NCI-H2196 (cell line): ENCODE data around the gene CAMSAP1.

Experiments used
- DNase-seq: peaks from one replicate; lab custom pipeline; 2025; ENCODE audit not compliant: unreplicated experiment; lab: John Stamatoyannopoulos, UW

The CAMSAP1 gene

GRCh38 chr9:135883410-135884089 is 23.8 kb downstream of the CAMSAP1 start:
- no peak for DNase-seq

- DNase-seq, result no peak
Measured at GRCh38 chr9:135882011-135882410, 25.3 kb downstream of the CAMSAP1 start.

- DNase-seq, result no peak
Measured at GRCh38 chr9:135880438-135880837, 26.9 kb downstream of the CAMSAP1 start.

- DNase-seq, result no peak
Measured at GRCh38 chr9:135879619-135880018, 27.7 kb downstream of the CAMSAP1 start.

GRCh38 chr9:135879237-135879601 is 28.1 kb downstream of the CAMSAP1 start:
- DNase-seq, result no peak

GRCh38 chr9:135878528-135879236 is 28.7 kb downstream of the CAMSAP1 start:
- DNase-seq, result no peak

- no peak for DNase-seq
Measured at GRCh38 chr9:135877791-135878527, 29.4 kb downstream of the CAMSAP1 start.

GRCh38 chr9:135876936-135877335 is 30.4 kb downstream of the CAMSAP1 start:
- no peak for DNase-seq

- no peak for DNase-seq
Measured at GRCh38 chr9:135874859-135875258, 32.5 kb downstream of the CAMSAP1 start.

- no peak for DNase-seq
Measured at GRCh38 chr9:135869909-135870308, 37.4 kb downstream of the CAMSAP1 start.

GRCh38 chr9:135865531-135865930 is 41.8 kb downstream of the CAMSAP1 start:
- no peak for DNase-seq

- DNase-seq, result peak; percentile 67
Measured at GRCh38 chr9:135864447-135865049, 42.8 kb downstream of the CAMSAP1 start.

- DNase-seq, result no peak
Measured at GRCh38 chr9:135862809-135863208, 44.5 kb downstream of the CAMSAP1 start.

GRCh38 chr9:135858491-135859185 is 48.7 kb downstream of the CAMSAP1 start:
- DNase-seq, result no peak

GRCh38 chr9:135857843-135858242 is 49.5 kb downstream of the CAMSAP1 start:
- DNase-seq, result no peak

GRCh38 chr9:135857371-135857786 is 50.0 kb downstream of the CAMSAP1 start:
- DNase-seq, result no peak

GRCh38 chr9:135851748-135852147 is 55.6 kb downstream of the CAMSAP1 start:
- DNase-seq, result no peak

GRCh38 chr9:135850737-135851136 is 56.6 kb downstream of the CAMSAP1 start:
- no peak for DNase-seq

GRCh38 chr9:135849181-135849580 is 58.2 kb downstream of the CAMSAP1 start:
- no peak for DNase-seq

GRCh38 chr9:135848341-135849047 is 58.9 kb downstream of the CAMSAP1 start:
- DNase-seq, result no peak
